CD4-positive, alpha-beta T cell treated with Interleukin-1 beta for 1 hour (primary cell): Measurements from ENCODE around the gene NR1H3.

Source experiments
- DNase-seq, 2 donors: peaks; one replicate each; pipeline ENCODE4 v3.0.0-alpha.2; 2020 to 2022

NR1H3 gene

DNA sequence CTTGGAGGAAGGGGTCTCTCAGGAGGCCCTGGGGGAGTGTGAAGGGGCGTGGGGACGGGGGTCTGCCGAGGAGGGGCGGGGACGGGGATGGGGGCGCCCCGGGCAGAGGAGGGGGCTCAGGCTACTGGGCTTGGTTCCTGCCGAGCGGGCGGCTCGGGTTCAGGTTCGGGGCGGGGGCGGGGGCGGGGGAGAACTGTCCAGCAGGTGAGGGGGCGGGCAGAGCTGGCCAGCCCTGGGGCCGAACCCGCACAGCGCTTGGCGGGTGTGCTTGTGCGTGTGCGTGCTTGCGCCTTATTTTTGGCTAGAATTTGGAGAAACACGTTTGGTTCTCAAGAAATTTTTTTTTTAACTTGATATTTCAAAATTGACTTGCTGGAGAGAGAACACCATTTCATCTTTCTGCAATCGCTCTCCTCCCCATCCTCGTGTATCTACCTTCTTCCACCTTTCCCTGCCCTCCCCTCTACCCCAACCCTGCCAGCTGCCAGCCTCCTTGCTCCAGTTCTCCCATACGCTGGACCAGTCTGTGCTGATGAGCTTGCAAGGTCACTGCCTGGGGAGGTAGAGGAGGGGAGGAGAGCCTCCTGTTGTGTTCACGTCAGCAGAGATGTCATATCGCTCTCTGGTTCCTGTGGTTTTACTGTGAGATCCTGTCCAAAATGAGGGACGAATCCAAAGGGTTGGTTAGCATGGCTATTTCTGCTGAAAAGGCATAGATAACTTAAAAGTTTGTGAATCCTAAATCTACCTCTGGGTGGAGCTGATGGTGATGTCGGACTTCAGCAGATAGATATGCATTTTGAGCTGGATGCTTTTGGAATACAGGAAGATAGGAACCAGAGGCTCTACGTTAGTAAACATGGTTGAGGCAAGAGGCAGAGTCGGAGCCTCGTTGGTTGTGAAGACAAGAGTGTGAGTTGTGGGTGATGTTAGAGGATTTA lies 12.8 kb downstream of the NR1H3 start:
- peak; percentile 35 to 51 for DNase-seq

DNA sequence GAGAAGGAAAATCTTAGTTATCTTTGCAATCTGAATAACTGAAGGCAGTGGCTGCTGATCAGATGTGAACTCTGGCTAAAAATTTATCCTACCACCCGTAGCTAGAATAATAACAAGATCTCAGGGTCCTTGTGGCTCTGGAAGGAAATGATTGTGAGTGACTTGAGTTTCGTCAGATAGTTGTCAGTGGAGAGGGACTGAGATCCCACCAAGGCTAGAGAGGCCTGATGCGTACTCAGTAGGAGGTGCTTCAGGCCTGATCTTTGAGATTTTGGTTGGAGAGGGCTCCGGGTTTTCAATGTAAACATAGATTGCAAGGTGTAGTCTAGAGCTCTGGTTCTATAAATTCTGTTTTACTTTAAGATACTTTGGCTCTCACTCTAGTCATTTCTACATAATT lies 13.5 kb downstream of the NR1H3 start:
- DNase-seq, result peak in 1 of 2 donors; percentile 19

DNA sequence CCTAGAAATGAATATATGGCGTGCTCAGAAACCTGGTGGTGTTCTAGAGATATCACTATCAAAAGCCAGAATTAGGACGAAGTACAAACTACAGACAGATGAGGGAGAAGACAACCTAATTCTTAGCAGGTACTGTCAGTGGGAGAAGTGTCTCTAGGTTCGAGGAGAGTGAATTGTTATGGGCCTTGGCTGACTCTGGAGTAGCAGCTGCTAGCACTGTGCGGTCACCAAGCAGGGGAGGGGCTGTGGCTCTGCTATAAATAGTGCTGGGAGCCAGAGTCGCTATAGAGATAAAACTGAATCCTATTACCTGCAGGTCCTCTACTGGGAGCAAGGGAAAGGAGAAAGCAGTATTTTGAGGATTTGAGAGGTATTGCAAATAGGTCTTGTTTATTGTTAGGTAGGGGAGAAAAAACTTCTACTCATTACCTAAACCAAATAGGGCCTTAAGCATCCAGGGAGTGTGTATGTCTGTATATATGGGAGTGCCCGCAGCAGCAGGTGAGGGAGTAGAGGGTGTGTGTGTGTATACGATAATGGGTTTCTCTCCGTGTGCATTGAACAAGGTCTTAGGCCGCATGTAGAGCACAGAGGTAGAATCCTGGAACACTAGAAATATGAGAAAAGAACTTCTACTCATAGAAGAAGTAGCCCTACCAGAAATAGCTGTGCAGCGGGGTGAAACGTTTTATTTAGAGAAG lies 14.3 kb downstream of the NR1H3 start:
- DNase-seq, result no peak

DNA sequence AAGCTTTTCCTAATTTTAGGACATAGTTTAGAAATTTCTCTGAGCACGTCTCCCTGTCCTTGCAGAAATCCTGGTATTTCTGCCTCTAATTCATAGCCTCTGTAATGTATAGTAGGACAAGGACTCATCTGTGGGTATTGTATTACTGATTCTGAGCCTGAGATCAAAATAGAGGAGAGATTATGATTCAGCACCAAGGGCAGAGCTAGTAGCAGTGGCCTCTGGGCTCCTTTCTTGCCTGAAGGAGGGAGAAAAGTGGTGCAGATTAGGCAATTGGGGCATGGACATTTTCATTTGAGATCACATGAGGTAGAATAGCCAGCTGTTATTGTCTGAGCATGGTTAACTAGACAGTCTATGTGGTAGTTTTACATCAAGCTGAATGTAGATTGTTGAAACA lies 14.9 kb downstream of the NR1H3 start:
- DNase-seq, result no peak

DNA sequence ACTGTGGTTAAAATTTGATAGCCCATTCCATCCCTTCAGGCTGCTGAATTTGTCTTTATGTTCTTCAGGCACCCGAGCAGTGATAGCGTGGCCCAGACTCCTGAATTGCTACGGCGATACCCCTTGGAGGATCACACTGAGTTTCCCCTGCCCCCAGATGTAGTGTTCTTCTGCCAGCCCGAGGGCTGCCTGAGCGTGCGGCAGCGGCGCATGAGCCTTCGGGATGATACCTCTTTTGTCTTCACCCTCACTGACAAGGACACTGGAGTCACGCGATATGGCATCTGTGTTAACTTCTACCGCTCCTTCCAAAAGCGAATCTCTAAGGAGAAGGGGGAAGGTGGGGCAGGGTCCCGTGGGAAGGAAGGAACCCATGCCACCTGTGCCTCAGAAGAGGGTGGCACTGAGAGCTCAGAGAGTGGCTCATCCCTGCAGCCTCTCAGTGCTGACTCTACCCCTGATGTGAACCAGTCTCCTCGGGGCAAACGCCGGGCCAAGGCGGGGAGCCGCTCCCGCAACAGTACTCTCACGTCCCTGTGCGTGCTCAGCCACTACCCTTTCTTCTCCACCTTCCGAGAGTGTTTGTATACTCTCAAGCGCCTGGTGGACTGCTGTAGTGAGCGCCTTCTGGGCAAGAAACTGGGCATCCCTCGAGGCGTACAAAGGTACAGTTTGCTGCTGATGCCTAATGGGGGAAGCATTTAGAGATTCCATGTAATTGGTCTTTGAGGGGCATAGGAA lies 16.9 kb downstream of the NR1H3 start:
- no peak for DNase-seq

DNA sequence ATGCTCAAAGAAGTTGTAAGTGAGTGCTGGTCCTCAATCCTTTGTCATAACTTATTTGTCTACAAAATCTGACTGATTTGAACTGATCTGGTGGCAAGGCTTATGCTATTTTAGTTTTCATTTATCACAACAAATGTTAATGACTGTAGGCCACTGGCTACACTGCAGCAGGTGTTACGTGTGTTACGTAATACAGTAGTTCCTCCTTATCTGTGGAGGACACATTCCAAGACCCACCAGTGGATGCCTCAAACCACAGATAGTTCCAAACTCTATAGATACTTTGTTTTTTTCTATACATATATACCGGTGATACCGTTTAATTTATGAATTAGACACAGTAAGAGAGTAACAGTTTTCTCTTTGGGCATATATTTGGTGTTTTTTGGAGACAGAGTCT lies 19.1 kb downstream of the NR1H3 start:
- DNase-seq, result no peak

DNA sequence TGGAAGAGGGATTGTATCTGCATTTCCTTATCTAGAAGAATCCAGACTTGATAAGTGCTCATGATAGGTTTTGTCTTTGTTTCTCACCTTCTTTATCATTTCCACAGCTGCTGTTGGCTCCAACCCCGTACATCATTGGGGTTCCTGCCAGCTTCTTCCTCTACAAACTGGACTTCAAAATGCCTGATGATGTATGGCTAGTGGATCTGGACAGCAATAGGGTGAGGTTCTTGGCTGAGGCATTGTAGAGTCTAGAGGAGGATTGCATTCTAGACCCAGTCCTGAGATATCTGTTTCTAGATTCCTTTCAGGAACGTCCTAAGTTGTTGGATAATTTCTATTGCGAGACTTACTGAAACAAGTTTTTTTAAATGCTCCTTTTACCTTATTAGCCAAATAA lies 20.3 kb downstream of the NR1H3 start:
- DNase-seq, result no peak

DNA sequence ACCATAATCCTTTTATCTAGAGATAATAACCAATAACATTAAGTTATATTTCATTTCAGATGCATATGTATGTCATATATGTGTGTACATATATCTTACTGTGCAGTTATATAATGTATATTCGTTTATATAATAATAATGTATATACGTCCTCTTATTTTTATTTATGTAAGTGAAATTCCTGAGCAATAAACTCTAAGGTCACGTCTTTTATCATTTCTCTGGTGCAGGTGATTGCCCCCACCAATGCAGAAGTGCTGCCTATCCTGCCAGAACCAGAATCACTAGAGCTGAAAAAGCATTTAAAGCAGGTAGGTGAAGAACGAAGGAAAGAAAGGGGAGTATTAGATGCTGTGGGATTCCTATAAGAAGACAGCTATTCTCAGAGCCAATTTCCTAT lies 21.0 kb downstream of the NR1H3 start:
- no peak for DNase-seq

DNA sequence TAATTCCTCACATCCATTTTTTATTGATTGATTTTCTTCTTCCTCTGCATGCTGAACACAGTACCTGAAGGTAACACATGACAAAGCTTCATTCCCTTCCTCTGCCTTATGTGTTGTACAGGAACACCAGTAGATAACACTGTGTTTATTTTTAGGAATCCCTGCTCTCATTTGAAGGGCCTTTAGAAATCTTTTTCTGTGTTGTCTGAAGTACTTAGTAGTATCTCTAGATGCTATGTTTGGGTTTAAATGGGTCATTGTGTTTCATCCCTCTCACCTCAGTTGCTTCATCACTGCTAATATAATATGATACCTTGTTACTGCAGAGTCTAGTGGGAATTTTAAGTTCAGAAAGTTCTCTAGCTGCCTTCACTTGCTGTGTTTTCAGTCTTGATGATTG lies 22.3 kb downstream of the NR1H3 start:
- no peak for DNase-seq

DNA sequence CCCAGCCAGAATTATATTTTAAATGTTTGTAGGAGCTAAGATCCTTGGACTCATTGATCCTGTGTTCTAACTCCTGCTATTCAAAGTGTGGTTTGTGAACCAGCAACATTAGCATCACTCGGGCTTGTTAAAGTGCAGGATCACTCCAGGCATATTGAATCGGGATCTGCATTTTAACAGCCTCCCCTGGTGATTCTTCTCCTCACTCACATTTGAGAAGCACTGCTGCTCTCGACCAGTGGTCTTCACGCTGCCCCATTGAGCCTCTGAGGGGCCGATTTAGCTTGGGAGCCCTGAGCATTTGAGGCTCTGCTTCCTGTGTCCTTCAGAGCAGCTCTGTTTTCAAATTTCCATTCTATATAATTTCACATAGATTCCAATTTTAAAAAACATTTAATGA lies 23.1 kb downstream of the NR1H3 start:
- DNase-seq, result no peak

DNA sequence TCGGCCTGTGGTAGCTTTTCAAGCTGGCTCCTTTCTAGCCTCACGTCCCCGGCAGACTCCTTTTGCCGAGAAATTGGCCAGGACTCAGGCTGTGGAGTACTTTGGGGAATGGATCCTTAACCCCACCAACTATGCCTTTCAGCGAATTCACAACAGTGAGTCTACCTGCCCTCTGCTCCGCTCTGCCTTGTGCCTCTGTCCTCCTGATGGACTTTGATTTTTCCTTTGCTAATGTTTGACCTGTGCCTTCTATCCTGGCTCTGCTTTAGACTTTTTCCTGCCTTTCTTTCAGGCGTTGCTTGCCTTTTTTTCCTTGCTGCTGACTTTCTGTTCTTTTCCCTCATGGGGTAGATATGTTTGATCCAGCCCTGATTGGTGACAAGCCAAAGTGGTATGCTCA lies 24.7 kb downstream of the NR1H3 start:
- no peak for DNase-seq

DNA sequence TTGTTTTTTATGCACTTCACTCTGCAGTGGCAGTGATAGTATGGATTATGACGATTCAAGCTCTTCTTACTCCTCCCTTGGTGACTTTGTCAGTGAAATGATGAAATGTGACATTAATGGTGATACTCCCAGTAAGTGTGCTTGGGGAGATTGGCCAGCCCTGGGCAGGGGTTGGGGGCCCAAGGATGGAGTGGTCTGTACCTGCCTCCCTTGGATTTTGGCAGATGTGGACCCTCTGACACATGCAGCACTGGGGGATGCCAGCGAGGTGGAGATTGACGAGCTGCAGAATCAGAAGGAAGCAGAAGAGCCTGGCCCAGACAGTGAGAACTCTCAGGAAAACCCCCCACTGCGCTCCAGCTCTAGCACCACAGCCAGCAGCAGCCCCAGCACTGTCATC lies 26.4 kb downstream of the NR1H3 start:
- no peak for DNase-seq

DNA sequence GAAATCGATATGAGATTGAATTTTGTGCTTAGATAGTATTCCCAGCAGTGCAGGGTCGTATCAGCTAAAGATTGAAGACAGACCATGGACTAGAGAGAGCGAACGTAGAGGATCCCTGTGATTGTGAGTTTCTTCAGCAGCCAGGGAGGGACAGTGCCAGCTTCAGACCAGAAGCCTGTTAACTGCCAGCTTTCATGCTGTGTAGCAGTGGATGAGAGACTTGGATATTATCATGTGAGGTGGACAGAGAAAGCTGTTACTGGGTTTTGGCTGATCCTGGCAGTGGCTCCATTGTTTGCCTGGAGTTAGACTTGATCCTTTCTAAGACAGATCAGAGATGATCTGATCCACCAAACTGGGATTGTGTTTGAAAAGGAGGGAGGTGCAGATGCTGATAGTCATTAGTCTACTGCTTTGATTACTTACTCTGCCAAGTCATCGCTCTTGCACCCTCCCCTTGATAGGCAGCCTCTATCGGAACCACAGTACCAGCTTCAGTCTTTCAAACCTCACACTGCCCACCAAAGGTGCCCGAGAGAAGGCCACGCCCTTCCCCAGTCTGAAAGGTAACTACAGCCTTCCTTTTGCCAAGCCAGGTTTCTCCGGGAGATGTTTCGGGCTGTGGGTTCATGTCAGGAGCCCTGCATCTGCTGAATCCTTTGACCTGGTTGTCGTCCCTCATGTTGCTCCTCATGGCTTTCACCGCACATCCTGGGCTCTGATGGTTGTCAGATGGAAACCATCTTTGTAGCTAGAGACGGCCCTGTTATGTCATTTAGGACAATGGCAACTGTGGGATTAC lies 28.4 kb downstream of the NR1H3 start:
- DNase-seq, result no peak

DNA sequence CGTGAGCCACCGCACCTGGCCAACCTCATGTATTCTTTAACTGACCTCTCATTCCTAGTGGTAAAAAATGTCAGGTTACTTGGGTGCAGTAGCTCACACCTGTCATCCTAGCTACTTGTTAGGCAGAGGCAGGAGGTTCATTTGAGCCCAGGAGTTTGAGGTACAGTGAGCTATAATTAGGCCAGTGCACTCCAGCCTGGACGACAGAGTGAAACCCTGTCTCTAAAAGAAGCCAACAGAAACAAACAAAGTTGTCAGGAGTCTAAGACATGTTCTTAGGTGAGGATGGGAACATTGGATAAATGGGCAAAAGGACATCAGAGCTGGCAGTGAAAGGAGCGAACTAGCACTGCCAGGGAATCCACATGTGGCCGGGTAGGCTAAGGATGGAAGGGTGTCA lies 30.3 kb downstream of the NR1H3 start:
- no peak for DNase-seq

DNA sequence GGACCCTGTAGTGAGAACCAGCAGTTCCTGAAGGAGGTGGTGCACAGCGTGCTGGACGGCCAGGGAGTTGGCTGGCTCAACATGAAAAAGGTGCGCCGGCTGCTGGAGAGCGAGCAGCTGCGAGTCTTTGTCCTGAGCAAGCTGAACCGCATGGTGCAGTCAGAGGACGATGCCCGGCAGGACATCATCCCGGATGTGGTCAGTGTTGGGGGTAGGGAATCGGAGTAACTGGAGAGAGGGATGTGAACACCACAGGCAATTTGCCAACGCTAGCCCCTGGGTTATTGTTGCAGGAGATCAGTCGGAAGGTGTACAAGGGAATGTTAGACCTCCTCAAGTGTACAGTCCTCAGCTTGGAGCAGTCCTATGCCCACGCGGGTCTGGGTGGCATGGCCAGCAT lies 32.1 kb downstream of the NR1H3 start:
- DNase-seq, result no peak

DNA sequence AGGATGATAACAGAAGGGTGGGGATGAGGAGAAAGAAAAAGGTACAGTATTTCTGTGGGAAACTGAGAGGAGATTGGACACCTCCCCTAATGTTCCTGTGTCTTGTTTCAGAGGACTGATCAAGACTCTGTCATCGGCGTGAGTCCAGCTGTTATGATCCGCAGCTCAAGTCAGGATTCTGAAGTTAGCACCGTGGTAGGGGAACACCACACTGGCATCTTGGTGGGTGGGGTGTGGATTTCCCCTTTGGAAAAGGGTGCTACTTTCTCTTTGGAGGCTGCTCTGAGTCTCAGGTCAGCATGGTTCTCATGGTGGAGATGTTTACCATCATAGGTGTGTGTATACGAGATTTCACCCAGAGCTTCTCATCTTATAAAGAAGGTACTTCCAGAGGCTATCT lies 37.6 kb downstream of the NR1H3 start:
- DNase-seq, result no peak

DNA sequence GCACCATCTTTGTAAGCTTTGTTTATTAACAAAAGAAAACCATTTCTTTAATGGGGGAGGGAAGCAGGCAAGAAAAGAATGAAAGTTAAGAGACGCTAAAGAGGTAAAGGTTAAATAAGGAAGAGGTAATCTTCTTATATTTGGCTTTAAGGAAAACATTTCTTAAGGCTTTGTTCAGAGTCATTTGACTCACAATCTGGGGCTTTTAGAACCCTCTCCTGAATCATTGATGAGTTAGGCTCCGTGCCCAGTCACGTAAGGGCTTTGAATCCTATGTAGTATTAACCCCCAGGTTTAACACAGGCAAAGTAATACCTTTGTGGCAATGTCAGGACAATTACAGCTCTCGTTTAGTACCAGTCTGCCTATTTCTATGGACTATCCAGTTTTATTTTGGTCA lies 38.2 kb downstream of the NR1H3 start:
- no peak for DNase-seq

DNA sequence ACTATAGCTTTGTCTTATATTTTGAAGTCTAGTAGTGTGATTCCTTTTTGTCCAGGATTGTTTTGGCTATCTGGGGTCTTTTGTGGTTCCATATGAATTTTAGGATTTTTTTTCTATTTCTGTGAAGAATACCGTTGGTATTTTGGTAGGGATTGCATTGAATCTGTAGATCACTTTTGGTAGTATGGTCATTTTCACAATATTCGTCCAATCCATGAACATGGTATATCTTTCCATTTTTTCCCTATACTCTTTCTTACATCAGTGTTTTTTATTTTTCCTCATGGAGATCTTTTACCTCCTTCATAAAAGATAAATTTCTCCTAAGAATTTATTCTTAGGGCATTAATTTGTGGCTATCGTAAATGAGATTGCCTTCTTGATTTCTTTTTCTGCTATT lies 41.3 kb downstream of the NR1H3 start:
- DNase-seq, result no peak

DNA sequence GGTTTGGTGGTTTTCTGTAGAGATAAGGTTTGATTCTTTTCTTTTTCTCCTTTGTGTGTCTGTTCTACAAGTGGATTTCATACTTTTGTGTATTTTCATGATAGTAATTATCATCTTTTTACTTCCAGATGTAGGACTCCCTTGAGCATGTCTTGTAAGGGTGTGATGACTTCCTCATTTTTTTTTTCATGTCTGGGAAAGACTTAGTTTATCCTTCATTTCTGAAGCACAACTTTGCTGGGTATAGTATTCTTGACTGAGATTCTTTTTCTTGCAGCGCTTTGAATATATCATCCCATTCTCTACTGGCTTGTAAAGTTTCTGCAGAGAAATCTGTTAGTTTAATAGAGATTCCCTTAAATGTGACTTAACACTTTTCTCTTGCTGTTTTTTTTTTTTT lies 45.1 kb downstream of the NR1H3 start:
- no peak for DNase-seq

DNA sequence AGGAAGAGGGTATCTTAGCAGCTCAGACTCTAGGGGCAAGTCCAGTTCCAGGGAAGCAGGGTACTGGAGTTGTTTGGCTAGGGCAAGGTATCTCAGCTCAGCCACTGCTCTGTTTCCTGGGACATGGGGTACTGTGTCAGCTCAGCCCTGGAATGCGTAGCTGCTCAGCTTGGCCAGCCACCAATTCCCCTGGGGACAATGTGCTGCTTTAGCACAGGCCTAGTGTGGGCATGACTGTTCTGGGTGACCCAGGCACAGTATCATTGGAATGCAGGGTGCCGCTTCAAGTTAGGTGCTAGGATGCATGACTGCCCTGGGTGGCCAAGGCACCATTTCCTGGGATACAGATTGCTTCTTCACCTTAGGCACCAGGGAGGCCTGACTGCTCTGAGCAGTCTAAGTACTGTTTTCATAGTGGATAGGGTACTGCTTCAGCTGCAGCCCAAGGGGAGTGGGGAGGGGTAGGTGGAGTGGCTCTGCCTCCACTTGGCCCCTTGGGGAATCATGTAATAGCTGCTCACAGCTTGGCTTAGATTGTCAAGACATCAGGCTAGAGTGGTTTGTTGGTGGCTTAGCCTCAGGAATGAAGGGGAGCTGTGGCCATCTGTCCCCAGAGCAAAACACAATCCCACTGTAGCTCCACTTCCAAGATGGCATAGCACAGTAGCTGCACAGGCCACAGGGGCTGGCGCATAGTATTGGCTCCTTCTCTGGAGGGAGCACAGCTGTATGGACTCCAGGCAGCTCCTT lies 48.1 kb downstream of the NR1H3 start:
- no peak for DNase-seq

DNA sequence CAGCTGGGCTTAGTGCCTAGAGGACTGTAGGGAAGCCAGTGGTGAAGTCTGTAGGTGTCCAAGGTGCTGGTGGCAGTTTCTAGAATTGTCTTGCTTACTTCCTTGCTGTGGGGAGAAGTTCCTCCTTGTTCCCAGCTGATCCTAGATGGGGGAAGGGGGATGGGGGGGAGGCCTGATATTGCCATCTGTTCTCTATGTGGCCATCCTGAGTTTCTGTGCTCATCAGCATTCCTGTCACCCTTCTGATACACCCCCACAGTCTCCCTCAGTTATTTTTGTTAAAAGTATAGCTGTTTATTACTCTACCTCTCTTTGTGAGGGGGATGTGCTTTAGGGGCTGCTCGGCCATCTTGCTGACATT lies 48.7 kb downstream of the NR1H3 start:
- DNase-seq, result no peak
